Endothelial cell of umbilical vein (primary cell): ENCODE measurements around the gene SP1. TPM values are rescaled to one million over a fixed set of nuclear protein-coding genes. Genes with fewer than 3 reads are reported as not detected.

Experiments used
- BruUV-seq: library from RNA; stranded (reverse); fragments of 400-500 nt; replicated peaks from 2 replicates; lab custom pipeline; 2021; lab: Mats Ljungman, UMichigan
- CTCF ChIA-PET: fragments of 300-600, 350-600 bp; sonication (Branson Sonifier 250); formaldehyde crosslinking; loops from one replicate; lab custom pipeline; 2021; ENCODE audit warnings: antibody characterized with exemption, inconsistent platforms; lab: Charles Lee
- POLR2A ChIA-PET: fragments of 300-600, 350-600 bp; sonication (Branson Sonifier 250); formaldehyde crosslinking; loops from one replicate; lab custom pipeline; 2021; ENCODE audit warnings: antibody characterized with exemption, inconsistent platforms; lab: Charles Lee
- DNase-seq: peaks from one replicate; pipeline ENCODE4 v3.0.0-alpha.2; 2011; ENCODE audit warnings: low read depth, low spot score
- FAIRE-seq: peaks from 2 replicates; lab custom pipeline; 2011; peaks lifted over from hg19 to GRCh38; lab: Jason Lieb, UNC
- H2AFZ ChIP-seq: 2 replicates; pipeline ENCODE4 v1.6.0; 2012; ENCODE audit warnings: low read depth, low read length, control low read depth, inconsistent platforms
- H3K27ac ChIP-seq: 2 replicates; pipeline ENCODE4 v1.5.1; 2011; ENCODE audit warnings: low read depth, mild to moderate bottlenecking, control low read depth, low read length, moderate library complexity; ENCODE audit not compliant: insufficient read depth
- H3K27me3 ChIP-seq, 2 experiments: 2 replicates each; pipeline versions ENCODE4 v1.6.0 to v1.6.1; 2011; ENCODE audit warnings: low read length in 2 of 2, mixed read lengths in 1 of 2; ENCODE audit not compliant: control insufficient read depth in 2 of 2, insufficient read depth in 2 of 2
- H3K36me3 ChIP-seq, 2 experiments: 2 replicates in 1 of 2; 3 replicates in 1 of 2; pipeline ENCODE4 v1.5.1; 2011; ENCODE audit warnings: low read length in 2 of 2, mild to moderate bottlenecking in 1 of 2, moderate library complexity in 1 of 2; ENCODE audit not compliant: control insufficient read depth in 2 of 2, insufficient read depth in 2 of 2; ENCODE audit errors: extremely low read depth in 1 of 2
- H3K4me1 ChIP-seq: 3 replicates; pipeline ENCODE4 v1.5.1; 2011; ENCODE audit warnings: mild to moderate bottlenecking, low read length; ENCODE audit not compliant: control insufficient read depth, insufficient read depth; ENCODE audit errors: extremely low read depth
- H3K4me2 ChIP-seq: 2 replicates; pipeline ENCODE4 v1.6.1; 2011; ENCODE audit warnings: low read length, control low read depth, mixed read lengths; ENCODE audit not compliant: insufficient read depth
- H3K4me3 ChIP-seq, 3 experiments: fragments of 200-600 bp in 1 of 3; sonication (generic), shearing (Covaris generic) in 1 of 3; replicated peaks in 1 of 3; 2 replicates each; pipeline ENCODE4 v1.5.1; 2011 to 2016; ENCODE audit warnings: control low read depth in 3 of 3, low read length in 3 of 3, mild to moderate bottlenecking in 2 of 3, inconsistent platforms in 1 of 3, low read depth in 1 of 3, moderate library complexity in 1 of 3; ENCODE audit not compliant: insufficient read depth in 1 of 3
- H3K79me2 ChIP-seq: 2 replicates; pipeline ENCODE4 v1.6.0; 2012; ENCODE audit warnings: low read length, inconsistent platforms; ENCODE audit not compliant: control insufficient read depth, insufficient read depth
- H3K9ac ChIP-seq: replicated peaks from 2 replicates; pipeline ENCODE3; 2011; ENCODE audit warnings: low read length, control low read depth; ENCODE audit not compliant: insufficient read depth; ENCODE audit errors: extremely low read depth
- H3K9me1 ChIP-seq: replicated peaks from 3 replicates; pipeline ENCODE4 v1.6.0; 2011; ENCODE audit warnings: mild to moderate bottlenecking, low read length; ENCODE audit not compliant: control insufficient read depth, insufficient read depth; ENCODE audit errors: extremely low read depth
- H3K9me3 ChIP-seq: replicated peaks from 2 replicates; pipeline ENCODE4 v1.5.1; 2012; ENCODE audit warnings: low read length, inconsistent platforms; ENCODE audit not compliant: control insufficient read depth, insufficient read depth
- H4K20me1 ChIP-seq: replicated peaks from 2 replicates; pipeline ENCODE3; 2011; ENCODE audit warnings: mild to moderate bottlenecking, low read length; ENCODE audit not compliant: control insufficient read depth, insufficient read depth; ENCODE audit errors: extremely low read depth
- EZH2 ChIP-seq: IDR thresholded peaks from 2 replicates; pipeline ENCODE4 v1.6.1; 2012; ENCODE audit warnings: borderline replicate concordance, low read depth, mild to moderate bottlenecking, moderate library complexity, low read length, inconsistent platforms; ENCODE audit not compliant: severe bottlenecking
- FOS ChIP-seq: IDR thresholded peaks from 2 replicates; pipeline ENCODE4 v1.6.1; 2011; ENCODE audit warnings: mild to moderate bottlenecking, low read length, moderate library complexity, borderline replicate concordance; ENCODE audit not compliant: insufficient read depth
- GATA2 ChIP-seq: IDR thresholded peaks from 2 replicates; pipeline ENCODE4 v1.7.0; 2011; ENCODE audit warnings: low read depth, mild to moderate bottlenecking, moderate library complexity, mixed read lengths, low read length; ENCODE audit not compliant: insufficient read length, insufficient read depth
- JUN ChIP-seq: IDR thresholded peaks from 2 replicates; pipeline ENCODE4 v1.6.1; 2011; ENCODE audit warnings: borderline replicate concordance, low read depth; ENCODE audit not compliant: insufficient read length, insufficient read depth
- MYC ChIP-seq: IDR thresholded peaks from one replicate; pipeline ENCODE4 v1.6.1; 2011; ENCODE audit warnings: mild to moderate bottlenecking, low read depth, low read length
- POLR2A ChIP-seq: IDR thresholded peaks from 2 replicates; pipeline ENCODE4 v1.6.1; 2012; ENCODE audit warnings: low read depth, mild to moderate bottlenecking, control low read depth, low read length
- POLR2AphosphoS5 ChIP-seq: IDR thresholded peaks from 2 replicates; pipeline ENCODE4 v1.6.1; 2012; ENCODE audit warnings: low read depth, mild to moderate bottlenecking, control low read depth, low read length, moderate library complexity; ENCODE audit not compliant: insufficient read depth
- dilution Hi-C: fragments of 300-500 bp; cut with MboI; formaldehyde crosslinking; loops from one replicate; pipeline ENCODE4 v1.15.0; 2019; ENCODE audit warnings: low sequenced_read_pairs; ENCODE audit not compliant: extremely low pct_ligation_motif_present
- intact Hi-C: fragments of 100-400 bp; cut with micrococcal nuclease; formaldehyde crosslinking; loops from one replicate; pipeline ENCODE4 v1.10.0; 2022
- polyA plus RNA-seq, 4 experiments: library from polyadenylated mRNA; depleted of rRNA in 3 of 4; stranded (reverse) in 3 of 4; unstranded in 1 of 4; fragments of >200 nt; gene quantifications; 2 replicates each; pipeline versions ENCODE4 v1.2.1 to v1.2.3, GENCODE V29; 2011 to 2012; ENCODE audit warnings: missing spikeins in 1 of 4
- total RNA-seq: library from RNA; stranded (reverse); gene quantifications from 2 replicates; pipeline ENCODE4 v1.2.3, GENCODE V29; 2021
- TF ChIP-seq, protein P1 (sequence below), 2 donors: IDR thresholded peaks; 1 replicate in 1 of 2; 2 replicates in 1 of 2; pipeline ENCODE4 v1.5.1; 2011; ENCODE audit warnings: low read length in 2 of 2, mild to moderate bottlenecking in 2 of 2, moderate library complexity in 2 of 2, control low read depth in 1 of 2, inconsistent platforms in 1 of 2, low read depth in 1 of 2; ENCODE audit not compliant: insufficient read depth in 1 of 2; ENCODE audit errors: extremely low read depth in 1 of 2
- TF ChIP-seq, protein P2 (sequence below): IDR thresholded peaks from 2 replicates; pipeline ENCODE4 v1.6.1; 2011; ENCODE audit not compliant: insufficient read depth, insufficient read length

SP1 gene
- total and polyA plus RNA-seq, 2 donors (not counting 3 experiments of a cell fraction or from before 2014, with no cell fraction given) = 34.8 to 56.3 TPM

DNA sequence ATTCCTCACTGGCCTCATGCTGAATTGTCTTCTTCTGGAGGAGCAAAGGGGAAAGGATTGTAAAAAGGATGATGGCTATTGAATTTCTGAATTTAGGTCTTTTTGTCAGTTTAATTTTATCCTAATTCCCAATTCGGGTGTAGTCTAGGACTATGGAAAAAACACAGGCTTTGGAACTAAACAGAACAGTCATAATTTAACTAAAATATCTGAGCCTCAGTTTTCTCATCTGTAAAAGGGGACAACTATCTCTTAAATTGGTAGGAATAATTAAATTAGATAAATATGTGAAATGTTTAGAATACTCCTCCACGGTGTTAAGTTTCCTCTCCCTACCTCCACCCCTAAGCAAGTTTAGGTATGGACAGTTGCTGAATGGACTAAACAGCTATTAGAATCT, 3.2 kb upstream of the SP1 start:
- H3K4me3 ChIP-seq = no peak overlapping the region
- FAIRE-seq (no peak), DNase-seq (no peak)
- H4K20me1 ChIP-seq = no peaks in the 10 kb centered on the region
- dilution Hi-C loops = no loop called here
- H3K9ac ChIP-seq = no peak overlapping the region
- no peak for TF ChIP-seq MYC
- TF ChIP-seq JUN = no peak
- TF ChIP-seq, protein P1, sequence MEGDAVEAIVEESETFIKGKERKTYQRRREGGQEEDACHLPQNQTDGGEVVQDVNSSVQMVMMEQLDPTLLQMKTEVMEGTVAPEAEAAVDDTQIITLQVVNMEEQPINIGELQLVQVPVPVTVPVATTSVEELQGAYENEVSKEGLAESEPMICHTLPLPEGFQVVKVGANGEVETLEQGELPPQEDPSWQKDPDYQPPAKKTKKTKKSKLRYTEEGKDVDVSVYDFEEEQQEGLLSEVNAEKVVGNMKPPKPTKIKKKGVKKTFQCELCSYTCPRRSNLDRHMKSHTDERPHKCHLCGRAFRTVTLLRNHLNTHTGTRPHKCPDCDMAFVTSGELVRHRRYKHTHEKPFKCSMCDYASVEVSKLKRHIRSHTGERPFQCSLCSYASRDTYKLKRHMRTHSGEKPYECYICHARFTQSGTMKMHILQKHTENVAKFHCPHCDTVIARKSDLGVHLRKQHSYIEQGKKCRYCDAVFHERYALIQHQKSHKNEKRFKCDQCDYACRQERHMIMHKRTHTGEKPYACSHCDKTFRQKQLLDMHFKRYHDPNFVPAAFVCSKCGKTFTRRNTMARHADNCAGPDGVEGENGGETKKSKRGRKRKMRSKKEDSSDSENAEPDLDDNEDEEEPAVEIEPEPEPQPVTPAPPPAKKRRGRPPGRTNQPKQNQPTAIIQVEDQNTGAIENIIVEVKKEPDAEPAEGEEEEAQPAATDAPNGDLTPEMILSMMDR (IDR thresholded peaks at IDR 0.05; ENCODE audit: extremely low read depth in 1 of 2, insufficient read depth in 1 of 2, low read depth in 1 of 2, low read length in 2 of 2) = no peak
- TF ChIP-seq POLR2AphosphoS5 = no peak
- no peak for TF ChIP-seq GATA2
- no peak for TF ChIP-seq FOS
- TF ChIP-seq, protein P2, sequence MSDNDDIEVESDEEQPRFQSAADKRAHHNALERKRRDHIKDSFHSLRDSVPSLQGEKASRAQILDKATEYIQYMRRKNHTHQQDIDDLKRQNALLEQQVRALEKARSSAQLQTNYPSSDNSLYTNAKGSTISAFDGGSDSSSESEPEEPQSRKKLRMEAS = no peak
- no peak for TF ChIP-seq POLR2A
- TF ChIP-seq EZH2 = no peak
- POLR2A ChIA-PET = no interaction called here
- H3K4me2 ChIP-seq = no peak overlapping the region
- no peak overlapping the region for H2AFZ ChIP-seq
- peaks cover 2% of the 10 kb centered on the region for H3K79me2 ChIP-seq
- no TSS peak for BruUV-seq
- intact Hi-C loops = no loop called here
- H3K36me3 ChIP-seq = no peaks in the 10 kb centered on the region
- H3K27ac ChIP-seq = no peak overlapping the region
- no peaks in the 10 kb centered on the region for H3K9me1 ChIP-seq
- no peaks in the 10 kb centered on the region for H3K27me3 ChIP-seq
- CTCF ChIA-PET = interaction anchor here (2.4 to 4.2 kb wide), 2 partner anchors 25 to 45 kb away, joined by 11 to 32 read pairs; no protein-coding TSS in a partner anchor
- H3K4me1 ChIP-seq = peaks cover 25% of the 10 kb centered on the region
- H3K9me3 ChIP-seq = no peaks in the 10 kb centered on the region
